HG02884 (cell line): Measurements from ENCODE around the gene PIGQ.

ENCODE experiments used
- ATAC-seq: cut with Tn5 transposase; IDR thresholded peaks from one replicate; pipeline ENCODE4 v1.9.1; 2021; ENCODE audit warnings: mild to moderate bottlenecking, moderate library complexity; ENCODE audit not compliant: unreplicated experiment

PIGQ gene

GRCh38 chr16:566475-567372, 3.0 kb upstream of the PIGQ start, which contains the start of gene NHLRC4:
Gene NHLRC4 (plus strand): TSS chr16:567005. CDS start chr16:568048, 1,043 bp downstream.
- ATAC-seq = peak; percentile 47

GRCh38 chr16:567373-568256, 2.2 kb upstream of the PIGQ start:
- ATAC-seq = no peak

DNA sequence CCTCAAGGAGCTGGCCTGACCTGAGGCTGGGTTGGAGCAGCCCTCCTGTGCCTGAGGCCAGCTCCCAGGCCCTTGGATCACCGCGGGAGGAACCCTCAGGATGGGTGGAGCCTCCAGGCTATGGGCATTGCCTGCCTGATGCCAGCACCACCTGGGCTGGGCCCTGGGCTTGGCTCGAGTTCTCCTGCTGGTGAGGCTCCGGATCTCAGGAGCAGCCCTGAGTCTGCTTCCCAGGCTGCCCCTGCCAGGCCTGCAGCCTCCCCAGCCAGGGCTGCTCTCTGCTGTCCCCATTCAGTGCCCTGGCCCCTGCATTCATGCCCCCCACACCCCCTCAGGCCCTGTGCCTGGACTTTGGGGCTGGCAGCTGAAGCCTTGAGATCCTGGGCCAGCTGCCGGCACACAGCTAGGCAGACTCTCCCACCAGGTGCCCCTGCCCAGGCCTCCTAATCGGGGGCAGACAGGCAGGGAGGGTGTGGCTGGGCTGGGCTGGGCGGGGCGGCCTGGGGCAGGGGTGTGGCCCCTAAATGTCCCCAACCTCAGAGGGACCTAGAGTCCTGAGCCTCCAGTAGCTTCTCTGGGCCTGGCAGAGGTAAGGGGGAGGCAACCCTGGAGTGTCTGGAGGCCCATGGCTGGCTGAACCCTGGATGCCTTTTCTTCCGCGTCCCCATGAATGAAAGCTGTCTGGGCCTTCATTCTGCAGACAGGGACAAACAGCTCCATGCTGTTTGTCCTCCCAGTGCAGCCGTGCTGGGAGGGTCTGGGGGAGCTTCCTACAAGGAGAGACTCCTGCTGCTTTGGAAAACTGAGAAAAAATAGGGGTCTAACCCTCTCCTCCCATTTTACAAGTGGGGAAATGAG, 1.1 kb upstream of the PIGQ start:
- ATAC-seq = no peak

DNA sequence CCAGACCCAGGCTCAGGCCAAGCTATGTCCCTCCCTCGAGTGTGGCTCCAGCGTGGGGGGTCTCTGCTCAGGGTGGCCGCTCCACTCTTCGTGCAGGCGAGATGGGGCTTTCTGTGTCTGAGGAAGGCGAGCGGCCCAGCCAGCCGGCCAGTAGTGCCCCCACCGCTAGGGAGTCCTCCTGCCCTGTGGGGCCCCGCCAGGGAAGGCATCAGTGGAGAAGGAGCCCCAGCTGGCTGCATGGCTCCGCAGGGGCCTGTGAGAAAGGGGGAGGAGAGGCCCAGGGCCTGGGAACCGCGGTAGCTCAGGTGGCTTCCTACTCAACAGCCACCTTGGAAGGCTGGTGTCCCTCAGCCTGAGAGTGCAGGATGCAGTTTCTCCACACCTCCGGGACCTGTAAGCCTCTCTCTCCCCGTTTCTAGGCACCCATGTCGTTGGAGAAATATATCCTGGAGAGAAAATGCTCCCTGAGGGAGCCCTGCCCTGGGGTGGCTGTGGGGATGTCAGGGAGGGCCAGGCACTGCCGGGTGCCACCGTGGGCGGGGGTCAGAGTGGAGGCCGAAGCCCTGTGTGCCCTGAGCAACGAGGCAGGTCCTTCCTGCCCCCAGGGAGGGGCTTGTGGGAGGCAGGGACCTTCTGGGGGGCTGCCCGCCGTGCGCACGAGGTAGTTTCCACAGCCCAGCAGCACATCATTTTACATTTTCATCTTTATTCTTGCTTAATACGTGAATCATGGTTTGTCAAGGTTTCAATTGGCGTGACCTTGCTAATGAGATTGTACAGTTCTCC, 3.3 kb downstream of the PIGQ start:
- ATAC-seq = no peak

DNA sequence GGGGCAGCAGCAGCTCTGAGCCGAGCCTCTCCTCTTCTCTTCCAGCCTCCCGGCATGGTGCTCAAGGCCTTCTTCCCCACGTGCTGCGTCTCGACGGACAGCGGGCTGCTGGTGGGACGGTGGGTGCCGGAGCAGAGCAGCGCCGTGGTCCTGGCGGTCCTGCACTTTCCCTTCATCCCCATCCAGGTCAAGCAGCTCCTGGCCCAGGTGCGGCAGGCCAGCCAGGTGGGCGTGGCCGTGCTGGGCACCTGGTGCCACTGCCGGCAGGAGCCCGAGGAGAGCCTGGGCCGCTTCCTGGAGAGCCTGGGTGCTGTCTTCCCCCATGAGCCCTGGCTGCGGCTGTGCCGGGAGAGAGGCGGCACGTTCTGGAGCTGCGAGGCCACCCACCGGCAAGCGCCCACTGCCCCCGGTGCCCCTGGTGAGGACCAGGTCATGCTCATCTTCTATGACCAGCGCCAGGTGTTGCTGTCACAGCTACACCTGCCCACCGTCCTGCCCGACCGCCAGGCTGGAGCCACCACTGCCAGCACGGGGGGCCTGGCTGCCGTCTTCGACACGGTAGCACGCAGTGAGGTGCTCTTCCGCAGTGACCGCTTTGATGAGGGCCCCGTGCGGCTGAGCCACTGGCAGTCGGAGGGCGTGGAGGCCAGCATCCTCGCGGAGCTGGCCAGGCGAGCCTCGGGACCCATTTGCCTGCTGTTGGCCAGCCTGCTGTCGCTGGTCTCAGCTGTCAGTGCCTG, 4.4 kb downstream of the PIGQ start:
- no peak for ATAC-seq

DNA sequence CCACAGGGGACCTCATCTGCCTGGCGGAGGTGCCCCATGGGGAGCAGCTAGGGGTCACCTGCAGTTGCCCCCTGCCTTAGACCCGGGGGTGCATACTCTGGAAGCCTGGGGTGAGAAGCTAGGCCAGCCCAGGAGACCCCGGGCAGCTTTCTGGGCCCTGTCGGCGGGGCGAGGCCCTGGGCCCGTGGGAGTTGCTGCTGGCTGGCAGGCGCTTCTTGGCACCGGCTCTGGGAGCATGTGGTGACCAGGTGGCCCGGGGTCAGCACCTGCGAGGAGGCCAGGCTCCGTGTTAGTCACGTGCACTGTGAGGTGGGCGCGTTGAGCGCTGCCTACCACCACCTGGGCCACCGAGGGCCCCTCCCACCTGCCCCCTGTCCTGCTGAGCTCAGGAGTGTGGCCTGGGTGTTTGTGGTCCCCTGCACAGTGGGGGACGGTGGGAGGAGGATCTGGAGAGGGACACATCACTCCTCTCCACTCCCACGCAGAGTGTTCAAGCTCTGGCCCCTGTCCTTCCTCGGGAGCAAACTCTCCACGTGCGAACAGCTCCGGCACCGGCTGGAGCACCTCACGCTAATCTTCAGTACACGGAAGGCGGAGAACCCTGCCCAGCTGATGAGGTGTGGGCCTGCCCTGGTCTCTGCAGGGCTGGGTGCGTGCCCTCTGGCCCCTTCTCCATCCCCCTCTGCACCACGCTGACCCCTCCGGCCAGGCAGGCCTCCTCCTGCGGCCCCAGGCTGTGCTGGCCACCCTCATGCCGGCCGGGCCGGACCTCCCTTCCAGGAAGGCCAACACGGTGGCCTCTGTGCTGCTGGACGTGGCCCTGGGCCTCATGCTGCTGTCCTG, 5.8 kb downstream of the PIGQ start:
- no peak for ATAC-seq

DNA sequence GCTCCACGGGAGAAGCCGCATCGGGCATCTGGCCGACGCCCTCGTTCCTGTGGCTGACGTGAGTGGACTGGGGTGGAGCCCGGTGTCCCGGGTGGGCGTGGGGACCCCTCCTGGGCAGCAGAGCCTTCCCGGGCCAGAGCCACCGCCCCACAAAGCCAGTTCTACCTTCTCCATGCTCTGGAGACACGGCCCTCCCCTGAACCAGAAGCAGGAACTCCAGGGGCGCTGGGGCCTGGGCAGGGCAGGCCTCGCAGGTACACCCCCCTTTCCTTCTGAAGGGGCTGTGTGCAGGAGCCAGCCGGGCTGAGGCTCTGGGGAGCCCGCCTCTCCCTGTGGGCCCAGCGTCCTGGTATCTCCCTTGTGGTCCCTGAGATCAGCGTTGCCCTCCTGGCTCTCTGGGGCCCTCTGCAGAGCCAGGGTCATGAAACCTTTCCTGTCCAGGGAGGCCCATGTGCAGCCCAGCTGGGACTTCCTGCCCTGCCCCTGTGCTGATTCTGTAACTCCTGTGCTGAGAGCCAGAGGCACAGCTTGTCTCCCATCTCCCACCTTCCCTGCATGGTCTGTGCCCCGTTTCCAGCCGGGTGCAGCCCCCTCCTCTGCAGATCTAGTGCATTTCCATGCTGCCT, 6.5 kb downstream of the PIGQ start:
- ATAC-seq = no peak

- ATAC-seq = no peak
Observed at GRCh38 chr16:576823-577201, 7.0 kb downstream of the PIGQ start.

- no peak for ATAC-seq
Observed at GRCh38 chr16:577796-578195, 8.0 kb downstream of the PIGQ start.

DNA sequence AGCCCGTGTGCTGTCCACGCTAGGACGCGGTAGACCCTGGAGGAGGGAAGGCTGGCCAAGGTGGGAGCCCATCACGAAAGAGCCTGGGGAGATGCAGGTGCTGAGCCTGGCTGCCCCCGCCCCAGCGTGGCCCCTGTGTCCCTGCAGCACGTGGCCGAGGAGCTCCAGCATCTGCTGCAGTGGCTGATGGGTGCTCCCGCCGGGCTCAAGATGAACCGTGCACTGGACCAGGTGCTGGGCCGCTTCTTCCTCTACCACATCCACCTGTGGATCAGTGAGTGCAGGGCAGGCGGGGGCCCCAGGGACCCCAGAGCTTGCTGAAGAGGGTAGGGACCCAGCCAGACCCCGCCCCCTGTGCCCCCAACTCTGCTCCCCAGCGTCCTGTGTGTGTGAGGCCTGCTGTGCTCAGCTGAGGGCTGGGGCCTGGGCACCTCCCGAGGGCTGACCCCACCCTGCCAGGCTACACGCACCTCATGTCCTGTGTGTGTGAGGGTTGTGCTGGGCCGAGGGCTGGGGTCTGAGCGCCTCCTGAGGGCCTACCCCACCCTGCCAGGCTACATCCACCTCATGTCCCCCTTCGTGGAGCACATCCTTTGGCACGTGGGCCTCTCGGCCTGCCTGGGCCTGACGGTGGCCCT, 8.6 kb downstream of the PIGQ start:
- no peak for ATAC-seq

DNA sequence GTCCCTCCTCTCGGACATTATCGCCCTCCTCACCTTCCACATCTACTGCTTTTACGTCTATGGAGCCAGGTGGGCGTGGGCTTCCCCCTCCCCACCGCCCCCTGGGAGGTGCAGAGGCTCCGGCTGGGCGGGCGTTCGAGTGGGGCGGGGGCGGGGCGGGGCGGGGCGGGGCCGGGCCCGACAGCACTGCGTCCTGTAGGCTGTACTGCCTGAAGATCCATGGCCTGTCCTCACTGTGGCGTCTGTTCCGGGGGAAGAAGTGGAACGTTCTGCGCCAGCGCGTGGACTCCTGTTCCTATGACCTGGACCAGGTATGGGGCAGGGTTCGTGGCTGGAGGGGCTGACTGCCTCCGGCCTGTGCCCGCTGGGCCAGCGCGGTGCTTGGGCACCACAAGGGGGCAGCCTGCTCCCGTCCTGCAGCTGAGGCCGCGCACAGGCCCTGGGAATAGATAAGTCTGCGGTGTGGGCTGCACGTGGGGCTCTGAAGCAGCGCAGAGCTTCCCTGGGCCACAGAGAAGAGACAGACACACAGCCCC, 9.2 kb downstream of the PIGQ start:
- ATAC-seq = no peak

GRCh38 chr16:580141-580945, 10.6 kb downstream of the PIGQ start:
- no peak for ATAC-seq

DNA sequence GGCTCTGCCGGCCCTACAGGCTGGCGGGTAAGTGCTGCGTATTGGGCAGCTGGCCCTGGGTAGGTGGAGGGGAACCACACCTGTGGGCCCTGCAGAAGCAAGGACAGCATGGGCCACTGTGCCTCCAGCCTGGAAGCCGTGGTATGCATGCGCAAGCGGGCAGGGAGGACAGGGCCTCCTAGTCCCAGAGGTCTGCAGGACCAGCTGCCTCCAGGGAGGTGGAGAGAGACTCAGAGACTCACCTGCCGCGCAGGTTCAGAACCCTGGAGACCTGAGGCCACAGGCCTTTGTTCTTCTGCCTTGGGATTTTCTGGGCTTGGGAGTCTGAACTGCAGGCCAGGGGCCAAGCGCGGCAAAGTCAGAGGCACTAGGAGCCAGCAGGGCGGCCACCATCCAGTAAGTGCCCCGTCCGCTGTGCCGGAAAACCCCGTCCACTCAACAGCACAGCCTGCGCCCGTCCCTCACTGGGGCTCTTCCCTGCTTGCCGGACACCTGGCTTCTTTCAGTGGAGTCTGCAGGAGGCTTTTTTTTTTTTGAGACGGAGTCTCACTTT, 11.3 kb downstream of the PIGQ start:
- no peak for ATAC-seq

DNA sequence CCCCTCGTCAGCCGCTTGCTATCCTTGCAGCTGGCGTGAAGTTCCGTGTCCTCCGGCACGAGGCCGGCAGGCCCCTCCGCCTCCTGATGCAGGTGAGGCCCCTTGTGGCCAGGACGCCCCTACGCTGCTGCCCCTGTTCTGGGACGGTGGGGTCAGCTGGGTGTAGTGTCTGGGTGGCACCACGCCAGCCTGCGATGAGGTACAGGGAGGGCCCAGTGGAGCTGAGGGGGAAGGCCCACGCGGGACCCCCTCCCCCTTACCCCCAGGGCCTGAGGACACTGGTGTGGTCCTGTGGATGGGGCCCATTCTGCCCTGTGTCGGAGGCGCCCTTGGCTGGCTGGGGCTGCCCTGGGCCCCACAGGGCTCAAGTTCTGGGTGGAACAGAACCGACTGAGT, 12.4 kb downstream of the PIGQ start:
- ATAC-seq = no peak

DNA sequence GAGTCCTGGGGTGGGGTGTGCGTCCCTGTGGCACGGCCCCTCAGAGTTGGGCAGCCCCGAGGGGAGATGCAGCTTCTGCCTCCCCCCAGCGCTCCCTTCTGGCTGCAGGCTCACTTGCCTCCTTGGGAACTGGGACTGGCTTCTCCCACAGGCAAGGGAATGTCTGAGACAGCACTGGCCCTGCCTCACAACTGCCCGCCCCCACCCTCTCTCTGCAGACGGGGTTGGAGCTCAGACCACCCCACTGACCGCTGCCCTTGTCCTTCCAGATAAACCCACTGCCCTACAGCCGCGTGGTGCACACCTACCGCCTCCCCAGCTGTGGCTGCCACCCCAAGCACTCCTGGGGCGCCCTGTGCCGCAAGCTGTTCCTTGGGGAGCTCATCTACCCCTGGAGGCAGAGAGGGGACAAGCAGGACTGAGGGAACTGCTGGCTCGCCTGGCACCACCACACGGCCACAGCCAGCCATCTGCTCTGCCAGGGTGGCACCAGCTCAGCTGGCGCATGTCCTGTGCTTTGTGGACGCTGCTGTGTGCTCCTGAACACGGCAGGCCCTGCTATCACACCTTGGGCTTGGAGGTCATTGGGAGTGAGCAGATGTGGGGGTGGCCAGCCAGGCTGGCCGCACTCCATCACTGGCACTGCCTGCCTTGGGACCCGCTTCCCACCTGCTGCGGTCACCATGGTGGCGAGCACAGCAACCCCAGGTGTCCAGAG, 13.0 kb downstream of the PIGQ start:
- ATAC-seq = no peak

DNA sequence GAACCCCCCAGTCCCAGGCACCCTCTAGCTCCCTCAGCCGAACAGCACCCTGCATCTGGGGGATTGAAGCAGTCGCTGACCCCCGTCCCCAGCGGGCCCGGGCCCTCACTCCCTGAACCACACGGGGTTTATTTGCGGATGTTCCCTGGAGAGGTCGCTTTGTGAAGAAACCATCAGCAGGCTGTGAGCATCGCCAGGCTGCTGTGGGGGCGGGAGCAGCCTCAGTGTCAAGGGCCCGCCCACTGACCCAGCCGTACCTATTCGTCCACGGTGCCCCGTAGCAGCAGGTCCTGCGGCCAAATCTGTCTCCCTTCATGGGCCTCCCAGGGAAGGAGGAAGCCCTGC, 13.7 kb downstream of the PIGQ start:
- ATAC-seq = no peak
